22Rv1 (cell line): ENCODE results near the gene SERPIND1.
"Not testable (repeated sequence)": the region's sequence is repeated elsewhere in the genome, so short reads cannot be mapped to it uniquely, and the experiment has no call there.

Experiments
- CTCF ChIP-seq: fragments of 450-650 bp; IDR thresholded peaks from 2 replicates; pipeline ENCODE4 v1.5.1; 2017; ENCODE audit warnings: mild to moderate bottlenecking
- ZFX ChIP-seq: fragments of 450-650 bp; IDR thresholded peaks from 2 replicates; pipeline ENCODE4 v1.6.1; 2017; ENCODE audit warnings: antibody characterized with exemption, borderline replicate concordance

DNA sequence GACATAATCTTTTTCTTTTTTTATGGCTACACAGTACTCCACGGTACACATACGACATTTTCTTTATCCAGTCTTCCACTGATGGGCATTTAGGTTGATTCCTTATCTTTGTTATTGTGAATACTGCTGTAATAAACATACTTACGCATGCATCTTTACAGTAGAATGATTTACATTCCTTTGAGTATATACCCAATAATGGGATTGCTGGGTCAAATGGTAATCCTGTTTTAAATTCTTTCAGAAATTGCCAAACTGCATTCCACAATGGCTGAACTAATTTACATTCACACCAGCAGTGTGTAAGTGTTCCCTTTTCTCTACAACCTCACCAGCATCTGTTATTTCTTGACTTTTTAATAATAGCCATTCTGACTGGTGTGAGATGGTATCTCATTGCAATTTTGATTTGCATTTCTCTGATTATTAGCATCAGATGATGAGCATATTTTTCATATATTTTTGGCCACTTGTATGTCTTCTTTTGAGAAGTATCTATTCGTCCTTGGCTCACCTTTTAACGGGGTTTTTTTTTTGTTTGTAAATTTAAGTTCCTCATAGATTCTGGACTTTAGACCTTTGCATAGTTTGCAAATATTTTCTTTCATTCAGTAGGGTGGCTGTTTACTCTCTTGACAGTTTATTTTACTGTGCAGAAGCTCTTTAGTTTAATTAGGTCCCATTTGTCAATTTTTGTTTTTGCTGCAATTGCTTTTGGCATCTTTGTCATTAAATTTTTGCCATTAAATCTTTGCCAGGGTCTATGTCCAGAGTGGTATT is 52.6 kb downstream of the SERPIND1 start:
- not testable (repeated sequence) for TF ChIP-seq CTCF, ZFX
